GM19324 (cell line): ENCODE results near the gene DHRS3.
"Not testable (repeated sequence)": the region's sequence is repeated elsewhere in the genome, so short reads cannot be mapped to it uniquely, and the experiment has no call there.

Experiments used
- ATAC-seq: cut with Tn5 transposase; IDR thresholded peaks from one replicate; pipeline ENCODE4 v1.9.1; 2021; ENCODE audit warnings: mild to moderate bottlenecking, moderate library complexity; ENCODE audit not compliant: unreplicated experiment, low FRiP score

The DHRS3 gene

DNA sequence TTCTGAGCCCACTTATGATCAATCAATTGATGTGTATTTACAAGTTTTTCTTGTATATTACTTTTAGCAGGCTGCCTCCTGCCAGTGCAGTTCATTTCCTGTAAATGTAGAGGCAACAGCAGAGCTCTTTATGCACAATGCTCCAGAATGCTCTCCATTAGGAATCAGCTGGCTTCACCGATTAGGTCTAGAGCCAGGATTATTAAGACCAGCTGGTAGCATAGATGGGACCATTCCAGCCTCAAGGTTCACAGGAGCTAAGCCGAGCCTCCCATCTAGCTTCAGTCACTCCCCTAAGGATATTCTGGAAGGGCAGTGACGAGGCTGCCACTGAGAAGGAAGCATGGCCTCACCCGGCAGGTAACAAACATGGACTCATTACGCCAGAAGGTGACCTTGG lies 36.8 kb downstream of the DHRS3 start:
- no peak for ATAC-seq

DNA sequence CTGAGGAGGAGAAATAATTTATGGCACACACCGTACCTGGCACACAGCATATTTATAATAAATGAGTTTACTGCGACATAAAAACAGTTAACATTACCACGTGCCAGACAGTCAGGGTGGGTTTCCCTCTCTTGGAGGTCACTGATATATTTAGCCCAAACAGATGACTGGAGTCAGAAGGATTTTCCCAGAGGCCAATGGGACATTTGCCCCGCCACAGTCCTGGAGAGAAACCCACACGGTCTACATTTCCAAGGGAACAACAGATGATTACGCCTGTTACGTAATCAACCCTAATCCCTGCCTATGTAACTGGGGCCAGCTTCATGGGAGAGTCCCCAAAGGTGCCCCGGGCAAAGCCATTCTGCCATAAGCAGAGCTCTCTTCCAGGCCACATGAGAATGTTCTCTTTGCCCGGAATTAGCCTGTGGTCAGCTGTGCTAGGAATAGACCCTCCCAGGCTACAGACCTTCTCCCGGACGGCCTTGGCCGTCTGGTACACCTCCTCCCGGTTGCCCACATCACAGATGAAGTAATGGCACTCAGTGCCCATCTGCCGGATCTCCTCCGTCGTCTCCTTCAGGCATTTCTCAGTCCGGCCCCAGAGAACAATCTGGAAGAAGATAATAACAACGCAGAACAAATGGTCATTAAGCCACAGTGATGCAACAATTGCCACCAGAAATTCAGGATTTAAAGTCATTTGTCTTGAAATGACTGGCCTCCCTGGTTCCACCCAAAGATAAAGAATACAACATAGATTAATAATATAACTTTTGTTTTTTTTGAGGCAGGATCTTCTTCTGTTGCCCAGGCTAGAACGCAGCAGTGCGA lies 37.7 kb downstream of the DHRS3 start:
- ATAC-seq, result no peak

DNA sequence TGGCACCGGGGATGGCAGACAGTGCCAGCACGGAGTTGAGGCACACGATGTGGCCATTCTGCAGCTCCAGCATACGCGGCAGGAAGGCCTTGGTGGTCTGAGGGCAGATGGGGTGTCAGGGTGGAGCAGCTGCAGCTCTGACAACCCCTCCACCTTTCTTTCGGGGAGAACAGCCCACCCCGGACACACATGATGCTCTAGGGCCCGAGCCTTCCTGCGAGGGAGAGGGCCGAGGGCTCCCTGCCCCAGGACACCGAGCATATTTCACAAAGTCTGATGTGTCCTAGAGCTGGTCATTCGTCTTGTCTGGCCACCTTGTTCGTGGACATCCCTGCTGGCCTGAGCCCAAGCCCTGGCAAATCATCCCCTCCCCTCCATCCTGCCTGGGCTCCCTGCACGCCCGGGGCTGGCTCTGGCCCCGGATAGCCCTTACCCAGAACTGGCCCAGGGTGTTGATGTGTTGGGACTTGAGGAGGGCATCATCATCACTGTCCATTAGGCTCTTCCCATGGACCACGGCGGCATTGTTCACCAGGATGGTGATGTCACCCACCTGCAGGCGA lies 39.1 kb downstream of the DHRS3 start:
- ATAC-seq, result no peak

DNA sequence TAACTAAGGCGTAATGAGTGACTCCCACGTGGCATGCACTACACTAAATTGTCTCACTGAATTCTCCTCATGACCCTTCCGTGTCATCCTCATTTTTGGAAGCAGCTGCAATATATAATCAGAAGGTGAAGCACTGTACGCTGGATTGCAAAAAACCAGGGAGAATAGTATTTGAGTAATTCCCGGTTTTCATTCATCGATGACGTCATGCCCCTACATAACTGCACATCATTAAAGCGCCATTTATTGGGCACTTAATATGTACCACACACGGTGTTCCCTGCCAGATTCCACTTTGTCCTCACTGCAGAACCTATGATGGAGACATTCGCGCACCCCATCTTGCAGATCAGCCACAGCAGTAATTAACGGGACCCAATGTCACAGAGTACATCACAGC lies 41.0 kb downstream of the DHRS3 start:
- no peak for ATAC-seq

DNA sequence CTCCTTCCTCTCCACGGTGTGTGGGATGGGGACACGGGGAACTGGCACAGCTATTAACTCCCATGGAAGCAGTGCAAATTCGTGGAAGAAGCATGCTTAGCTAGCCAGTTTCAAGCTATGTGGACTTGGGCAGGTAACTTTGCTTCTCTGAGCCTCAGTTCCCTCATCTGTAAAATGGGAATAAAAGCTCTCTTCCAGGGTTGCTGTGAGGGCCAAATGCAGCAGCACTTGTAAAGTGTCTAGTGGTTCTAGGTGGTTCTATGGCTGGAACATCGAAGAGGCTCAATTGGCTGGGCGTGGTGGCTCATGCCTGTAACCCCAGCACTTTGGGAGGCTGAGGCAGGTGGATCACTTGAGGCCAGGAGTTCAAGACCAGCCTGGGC lies 43.3 kb downstream of the DHRS3 start:
- ATAC-seq, result no peak

DNA sequence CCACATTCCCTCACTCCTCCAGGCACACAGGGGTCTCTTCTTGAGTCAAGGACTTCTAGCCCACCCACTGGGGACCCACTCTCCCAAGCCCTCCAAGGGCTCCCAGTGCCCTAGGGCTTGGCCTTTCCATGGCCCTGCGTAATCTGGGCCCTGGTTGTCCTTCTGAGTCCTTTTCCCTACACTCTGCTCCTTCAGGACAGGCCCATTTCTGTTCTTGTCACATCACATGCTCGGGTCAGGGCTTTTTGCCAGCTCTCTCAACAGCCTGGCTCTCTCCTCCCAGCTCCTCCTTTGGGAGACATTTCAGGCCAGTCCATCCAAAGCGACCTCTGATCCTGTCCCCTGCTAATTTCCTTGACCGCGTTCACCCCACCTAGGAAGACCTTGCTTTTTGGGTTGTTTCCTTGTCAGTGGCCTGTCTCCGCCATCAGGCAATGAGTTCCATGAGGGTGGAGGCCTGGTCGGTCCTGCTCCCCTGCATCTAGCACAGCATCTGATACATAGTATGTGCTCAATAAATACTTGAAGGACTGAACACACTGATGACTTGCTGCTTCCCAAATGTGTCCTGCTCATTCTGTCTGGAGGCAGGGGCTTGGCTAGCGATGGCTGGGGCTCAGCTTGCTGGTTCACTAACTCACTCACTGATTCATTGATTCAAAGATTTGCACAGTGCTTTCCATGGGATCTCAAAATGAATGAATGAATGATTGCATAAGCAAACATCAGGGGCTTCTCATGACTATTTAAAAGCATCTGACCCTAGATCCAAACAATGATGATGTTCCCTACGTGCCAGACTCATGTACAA lies 44.8 kb downstream of the DHRS3 start:
- no peak for ATAC-seq

DNA sequence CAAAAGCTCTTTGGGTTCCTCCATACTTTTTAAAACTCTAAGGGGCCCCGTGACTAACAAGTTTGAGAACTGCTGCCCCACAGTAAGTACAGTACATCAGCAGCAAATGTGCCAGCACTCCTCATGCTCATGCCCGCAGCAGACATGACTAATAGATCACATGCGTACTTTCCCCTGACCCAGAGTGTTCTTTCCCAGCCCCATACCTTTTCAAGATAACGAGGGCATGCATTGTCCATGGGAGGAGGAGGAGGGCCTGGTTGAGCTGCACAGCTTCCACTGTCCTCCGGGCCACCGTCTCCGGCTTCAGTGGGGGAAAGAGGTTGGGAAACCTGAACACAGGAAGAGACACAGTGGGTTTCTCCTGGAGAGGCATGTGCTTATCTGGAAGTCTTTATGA lies 45.5 kb downstream of the DHRS3 start:
- ATAC-seq, result no peak

DNA sequence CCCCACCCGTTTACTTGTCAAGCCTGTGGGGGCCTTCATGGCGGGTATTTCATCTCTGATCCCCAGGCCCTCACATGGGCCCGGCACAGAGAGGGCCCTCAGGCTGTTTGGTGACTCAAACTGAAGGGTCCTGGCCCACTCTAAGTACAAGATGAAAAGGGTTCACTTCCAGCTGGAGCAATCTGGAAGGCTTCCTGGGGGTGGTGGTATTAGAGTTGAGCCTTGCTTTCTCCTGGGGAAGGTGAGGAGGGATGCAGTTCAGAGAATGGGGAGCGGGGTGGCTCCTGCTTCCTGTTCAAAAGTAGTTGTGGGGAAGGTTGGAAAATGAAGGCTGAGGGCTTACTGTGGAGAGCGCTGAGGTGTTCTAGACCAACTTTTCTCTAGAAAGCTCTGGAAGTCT lies 47.7 kb downstream of the DHRS3 start:
- ATAC-seq, result no peak

DNA sequence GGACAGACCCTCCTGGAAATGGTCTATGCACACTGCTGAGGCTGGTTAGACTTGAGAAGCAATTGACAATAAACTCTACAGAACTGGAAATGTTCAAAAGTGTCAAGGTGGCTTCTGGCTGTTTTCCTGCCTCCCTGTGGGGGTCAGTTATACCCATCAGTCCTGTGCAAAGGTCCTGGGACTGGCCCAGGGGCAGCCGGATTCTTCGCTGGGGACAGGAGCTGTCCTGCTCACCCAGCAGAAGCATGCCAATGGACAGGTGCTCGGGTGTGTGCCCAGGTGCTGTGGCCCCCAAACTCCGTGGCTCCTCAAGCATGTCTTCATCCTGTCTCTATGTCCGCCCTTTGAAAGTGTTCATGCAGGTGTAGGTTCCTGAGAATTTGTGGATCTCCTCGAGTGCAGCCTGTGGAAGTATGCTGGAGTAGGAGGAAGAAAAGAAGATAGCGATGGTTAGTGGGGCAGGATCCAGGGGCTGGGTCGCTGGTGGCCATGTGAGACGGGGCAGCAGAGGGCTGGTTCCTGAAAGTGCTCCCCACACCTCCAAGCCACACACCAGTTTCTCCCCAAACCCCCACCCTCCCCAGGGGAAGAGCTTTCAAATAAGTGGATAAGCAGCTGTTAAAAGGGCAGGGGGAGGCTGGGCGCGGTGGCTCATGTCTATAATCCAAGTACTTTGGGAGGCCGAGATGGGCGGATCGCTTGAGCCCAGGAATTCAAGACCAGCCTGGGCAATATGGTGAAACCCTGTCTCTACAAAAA lies 49.8 kb downstream of the DHRS3 start:
- no peak for ATAC-seq

DNA sequence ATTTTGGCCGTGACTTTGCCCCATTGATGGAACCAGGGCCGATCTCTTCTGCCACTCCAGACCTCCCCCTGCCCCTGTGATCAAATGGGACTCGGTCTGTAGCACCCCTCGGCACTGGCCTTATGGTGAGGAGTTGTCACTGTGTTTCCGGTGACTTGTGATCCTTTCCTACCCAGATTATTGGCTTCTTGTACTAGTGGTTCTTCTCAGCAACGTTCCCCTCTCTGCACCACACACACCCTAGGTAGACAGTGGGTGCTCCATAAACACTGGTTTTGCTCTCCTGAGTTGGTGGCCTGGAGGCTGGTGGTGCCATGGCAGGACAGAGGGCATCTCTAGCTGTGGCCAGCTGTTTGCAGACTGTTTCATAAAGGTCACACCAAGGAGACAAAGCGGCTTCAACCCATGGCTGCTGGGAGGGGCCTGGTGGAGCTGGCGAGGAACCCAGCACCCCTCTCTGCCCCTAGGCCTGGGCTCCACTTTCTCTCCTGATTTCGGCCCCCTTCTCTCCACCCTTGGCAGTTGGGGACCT lies 50.7 kb downstream of the DHRS3 start:
- ATAC-seq, result no peak

DNA sequence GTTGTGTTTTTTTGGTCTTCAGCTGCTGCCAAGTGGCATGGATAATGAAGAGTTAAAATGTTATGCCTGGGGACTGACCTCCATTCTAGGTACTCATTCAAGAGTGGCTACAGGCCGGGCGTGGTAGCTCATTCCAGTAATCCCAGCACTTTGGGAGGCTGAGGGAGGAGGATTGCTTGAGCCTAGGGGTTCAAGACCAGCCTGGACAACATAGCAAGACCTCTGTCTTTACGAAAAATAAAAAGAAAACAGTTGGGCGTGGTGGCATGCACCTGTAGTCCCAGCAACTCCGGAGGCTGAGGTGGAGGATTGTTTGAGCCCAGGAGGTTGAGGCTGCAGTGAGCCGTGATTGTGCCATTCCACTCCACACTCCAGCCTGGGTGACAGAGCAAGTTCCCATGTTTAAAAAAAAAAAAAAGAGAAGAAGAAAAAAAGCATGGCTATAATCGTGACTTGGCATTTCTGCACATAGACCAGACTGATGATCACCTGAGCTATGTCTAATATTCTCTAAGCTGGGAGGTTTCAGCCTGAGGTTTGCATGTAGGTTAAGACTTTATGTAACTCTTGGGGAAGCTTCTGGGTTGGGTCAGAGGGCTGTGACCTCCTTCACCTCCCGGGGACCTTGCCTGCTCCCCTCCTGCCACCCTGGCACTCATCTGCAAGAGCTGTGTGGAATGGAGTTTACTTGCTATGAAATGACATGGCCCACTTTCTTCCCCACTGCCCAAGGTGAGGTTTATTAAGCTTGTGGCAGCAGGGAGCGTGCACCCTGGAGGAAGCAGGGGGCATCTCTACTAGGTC lies 51.3 kb downstream of the DHRS3 start:
- ATAC-seq, result no peak

DNA sequence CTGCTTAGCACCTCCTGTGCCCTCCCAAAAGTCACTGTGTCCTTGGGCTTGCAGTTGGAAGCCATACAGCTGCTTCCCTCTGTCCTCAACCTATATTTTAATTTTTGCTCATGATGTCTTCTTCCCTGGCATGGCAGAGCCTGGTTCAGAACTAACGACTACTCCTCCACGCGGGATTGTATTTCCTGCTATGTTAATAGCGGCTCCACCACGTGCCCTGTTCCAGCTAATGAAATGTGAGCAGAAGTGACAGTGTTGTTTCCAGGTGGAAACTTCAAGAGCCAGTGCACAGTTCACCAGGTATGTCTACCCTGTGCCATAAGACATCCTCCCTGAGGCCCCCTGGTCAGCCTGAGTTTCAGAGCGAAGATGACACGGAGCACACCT lies 52.1 kb downstream of the DHRS3 start:
- ATAC-seq, result no peak

DNA sequence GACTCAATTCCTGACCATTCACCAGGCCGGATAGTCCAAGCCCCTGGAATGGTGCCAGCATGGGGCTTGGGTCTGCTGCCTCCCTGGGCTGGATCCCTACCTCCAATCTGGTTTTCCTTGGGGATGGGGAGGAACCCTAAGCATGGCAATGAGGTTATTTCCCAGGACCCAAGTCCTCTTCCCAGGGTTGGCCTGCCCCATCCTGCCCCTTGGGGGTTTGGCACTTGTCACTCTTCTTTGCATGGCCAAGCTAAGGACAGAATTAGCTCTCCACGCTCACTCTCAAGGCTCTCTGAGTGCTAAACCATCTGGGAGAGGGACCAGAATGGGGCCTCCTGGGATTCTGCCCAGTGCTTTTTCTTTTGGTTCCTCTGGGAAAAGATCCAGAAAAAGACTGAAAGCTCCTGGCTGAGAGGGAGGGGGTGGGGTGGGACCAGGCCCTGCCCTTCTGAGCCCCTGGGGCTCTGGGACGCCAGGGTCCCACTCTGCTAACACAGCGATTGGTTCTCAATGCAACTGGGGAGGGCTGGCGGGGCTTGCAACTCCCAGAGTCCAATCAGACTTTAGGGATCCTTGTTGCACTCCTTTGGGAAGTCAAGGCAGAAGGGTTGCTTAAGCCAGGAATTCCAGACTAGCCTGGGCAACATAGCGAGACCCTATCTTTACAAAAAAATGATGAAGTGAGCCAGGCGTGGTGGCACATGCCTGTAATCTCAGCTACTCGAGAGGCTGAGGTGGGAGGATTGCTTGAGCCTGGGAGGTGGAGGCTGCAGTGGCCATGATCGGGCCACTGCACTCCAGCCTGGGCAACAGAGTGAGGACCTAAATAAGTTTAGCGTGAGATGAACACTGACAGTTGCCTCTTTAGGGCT lies 52.7 kb downstream of the DHRS3 start:
- ATAC-seq, result no peak

DNA sequence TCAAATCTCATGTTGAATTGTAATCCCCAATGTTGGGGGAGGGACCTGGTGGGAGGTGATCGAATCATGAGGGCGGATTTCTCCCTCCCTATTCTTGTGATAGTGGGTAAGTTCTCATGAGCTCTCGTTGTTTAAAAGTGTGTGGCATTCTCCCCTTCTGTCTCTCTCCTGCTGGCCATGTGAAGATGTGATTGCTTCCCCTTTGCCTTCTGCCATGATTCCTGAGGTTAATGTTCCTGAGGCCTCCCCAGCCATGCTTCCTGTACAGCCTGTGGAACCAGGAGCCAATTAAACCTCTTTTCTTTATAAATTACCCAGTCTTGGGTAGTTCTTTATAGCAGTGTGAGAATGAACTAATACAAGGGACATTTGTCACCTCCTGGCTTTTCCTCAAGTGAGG lies 53.8 kb downstream of the DHRS3 start:
- not testable (repeated sequence) for ATAC-seq

DNA sequence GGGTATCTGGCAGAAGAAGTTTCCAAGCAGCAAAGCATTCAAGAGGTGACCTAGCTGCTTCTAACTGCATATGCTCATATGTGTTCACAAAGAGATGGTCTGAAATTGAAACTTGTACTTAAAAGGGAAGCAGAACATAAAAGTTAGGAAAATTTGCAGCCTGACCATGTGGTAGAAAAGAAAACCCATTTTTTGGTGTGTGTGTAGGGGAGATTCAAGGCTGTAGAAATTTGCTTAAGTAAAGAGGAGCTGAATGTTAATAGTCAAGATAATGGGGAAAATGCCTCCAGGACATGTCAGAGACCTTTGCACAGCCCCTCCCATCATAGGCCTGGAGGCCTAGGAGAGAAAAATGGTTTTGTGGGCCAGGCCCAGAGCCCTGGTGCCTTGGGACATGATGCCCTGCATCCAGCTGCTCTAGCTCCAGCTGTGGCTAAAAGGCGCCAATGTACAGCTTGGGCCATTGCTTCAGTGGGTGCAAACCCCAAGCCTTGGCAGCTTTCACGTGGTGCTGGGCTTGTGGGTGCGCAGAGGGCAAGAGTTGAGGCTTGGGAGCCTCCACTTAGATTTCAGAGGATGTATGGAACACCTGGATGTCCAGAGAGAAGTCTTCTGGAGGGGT lies 54.9 kb downstream of the DHRS3 start:
- ATAC-seq, result no peak

DNA sequence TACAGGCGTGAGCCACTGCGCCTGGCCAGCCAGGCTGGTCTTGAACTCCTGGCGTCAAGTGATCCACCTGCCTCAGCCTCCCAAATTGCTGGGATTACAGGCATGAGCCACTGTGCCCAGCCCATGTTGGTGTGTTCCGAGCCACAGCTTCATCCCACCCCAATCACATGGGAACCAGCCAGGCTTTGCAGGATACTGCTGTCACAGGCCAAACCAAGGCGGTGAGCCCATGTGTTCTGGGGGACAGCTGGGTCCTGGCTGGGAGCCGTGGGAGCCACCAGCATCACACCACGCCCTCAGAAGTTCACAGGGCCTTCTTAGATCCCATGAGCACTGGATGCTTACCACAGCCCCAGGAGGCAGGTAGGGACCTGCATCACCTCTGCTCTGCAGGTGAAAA lies 56.9 kb downstream of the DHRS3 start:
- ATAC-seq, result no peak

DNA sequence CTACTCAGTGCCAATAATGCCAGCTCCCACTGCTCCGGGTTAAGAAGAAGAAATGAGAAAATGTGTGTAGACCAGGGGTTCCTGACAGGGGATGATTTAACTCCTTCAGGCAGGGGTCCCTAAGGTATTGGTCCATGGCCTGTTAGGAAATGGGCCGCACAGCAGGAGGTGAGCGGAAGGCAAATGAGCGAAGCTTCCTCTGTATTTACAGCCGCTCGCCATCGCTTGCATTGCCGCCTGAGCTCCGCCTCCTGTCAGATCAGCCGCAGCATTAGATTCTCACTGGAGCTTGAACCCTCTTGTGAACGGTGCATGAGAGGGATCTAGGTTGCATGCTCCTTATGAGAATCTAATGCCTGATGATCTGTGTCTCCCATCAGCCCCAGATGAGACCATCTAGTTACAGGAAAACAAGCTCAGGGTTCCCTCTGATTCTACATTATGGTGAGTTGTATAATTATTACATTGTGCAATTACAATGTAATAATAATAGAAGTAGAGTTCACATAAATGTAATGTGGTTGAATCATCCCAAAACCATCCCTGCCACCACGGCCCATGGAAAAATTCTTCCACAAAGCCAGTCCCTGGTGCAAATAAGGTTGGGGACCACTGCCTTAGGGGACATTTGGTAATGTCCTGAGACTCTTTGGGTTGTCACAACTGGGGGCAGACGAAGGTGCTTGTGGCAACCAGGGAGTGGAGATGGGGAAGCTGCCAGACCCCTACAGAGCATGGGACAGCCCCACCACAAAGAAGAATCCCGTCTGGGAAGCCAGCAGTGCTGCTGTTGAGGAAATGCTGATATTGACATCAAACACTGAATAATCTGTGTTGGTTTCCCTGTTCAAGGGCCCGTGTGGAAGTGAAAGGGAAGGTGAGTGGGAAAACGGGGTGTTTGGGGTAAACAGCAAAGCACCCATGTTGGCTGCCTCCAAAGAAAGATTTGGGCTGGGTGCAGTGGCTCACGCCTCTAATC lies 60.8 kb downstream of the DHRS3 start:
- no peak for ATAC-seq
